LHCN-M2 (cell line): Measurements from ENCODE around the gene YPEL4. TPM values are rescaled to one million over a fixed set of nuclear protein-coding genes. Genes with fewer than 3 reads are reported as not detected.
"Not testable (repeated sequence)": the region's sequence is repeated elsewhere in the genome, so short reads cannot be mapped to it uniquely, and the experiment has no call there.

Source experiments
- DNase-seq: peaks from one replicate; pipeline ENCODE4 v3.0.0-alpha.2; 2012; ENCODE audit warnings: low read depth
- polyA plus RNA-seq: library from polyadenylated mRNA; unstranded; fragments of >200 nt; gene quantifications from one replicate; pipeline ENCODE4 v1.2.1, GENCODE V29; 2012; ENCODE audit warnings: missing spikeins
- total RNA-seq: library from RNA; depleted of rRNA; stranded (reverse); fragments of >200 nt; gene quantifications from 2 replicates; pipeline ENCODE4 v1.2.3, GENCODE V29; 2014; rRNA removed

YPEL4 gene
- 0.32 and 0.46 TPM in 2 replicates for total RNA-seq
- polyA plus RNA-seq, result 0.35 TPM

- peak; percentile 73 for DNase-seq
Observed at GRCh38 chr11:57649826-57650738, at the start of gene YPEL4. Gene YPEL4 (minus strand): TSS chr11:57649912. CDS start chr11:57647107, 2,805 bp downstream.

GRCh38 chr11:57698843-57699365, 49.2 kb upstream of the YPEL4 start:
- no peak for DNase-seq

GRCh38 chr11:57690474-57690873, 40.8 kb upstream of the YPEL4 start:
- not testable (repeated sequence) for DNase-seq

- DNase-seq, result no peak
Observed at GRCh38 chr11:57681168-57681567, 31.5 kb upstream of the YPEL4 start.

- DNase-seq, result peak; percentile 32
Observed at GRCh38 chr11:57680552-57680874, 30.8 kb upstream of the YPEL4 start.

- no peak for DNase-seq
Observed at GRCh38 chr11:57679396-57679795, 29.7 kb upstream of the YPEL4 start.

GRCh38 chr11:57675176-57675941, 25.6 kb upstream of the YPEL4 start:
- no peak for DNase-seq

- DNase-seq, result no peak
Observed at GRCh38 chr11:57674251-57674650, 24.5 kb upstream of the YPEL4 start.

GRCh38 chr11:57668434-57668782, 18.7 kb upstream of the YPEL4 start:
- no peak for DNase-seq

- DNase-seq, result peak; percentile 99
Observed at GRCh38 chr11:57667736-57668433, 18.2 kb upstream of the YPEL4 start, which contains the start of gene ZDHHC5. Gene ZDHHC5 (plus strand): TSS chr11:57668114. CDS start chr11:57673091, 4,977 bp downstream.

- peak; percentile 98 for DNase-seq
Observed at GRCh38 chr11:57667117-57667735, 17.5 kb upstream of the YPEL4 start.

- no peak for DNase-seq
Observed at GRCh38 chr11:57663975-57664374, 14.3 kb upstream of the YPEL4 start.

- no peak for DNase-seq
Observed at GRCh38 chr11:57662893-57663292, 13.2 kb upstream of the YPEL4 start.

GRCh38 chr11:57659669-57660068, 10.0 kb upstream of the YPEL4 start:
- no peak for DNase-seq

GRCh38 chr11:57658023-57658361, 8.3 kb upstream of the YPEL4 start:
- DNase-seq, result no peak

GRCh38 chr11:57657194-57658022, 7.7 kb upstream of the YPEL4 start, which contains the start of gene CLP1:
Gene CLP1 (plus strand): TSS chr11:57657762. CDS start chr11:57659477, 1,715 bp downstream.
- DNase-seq, result peak; percentile 98

- no peak for DNase-seq
Observed at GRCh38 chr11:57656885-57657193, 7.1 kb upstream of the YPEL4 start.

GRCh38 chr11:57653163-57653562, 3.5 kb upstream of the YPEL4 start:
- DNase-seq, result no peak

GRCh38 chr11:57652662-57653061, 3.0 kb upstream of the YPEL4 start:
- DNase-seq, result no peak

- DNase-seq, result not testable (repeated sequence)
Observed at GRCh38 chr11:57652230-57652629, 2.5 kb upstream of the YPEL4 start.

GRCh38 chr11:57651408-57651807, 1.7 kb upstream of the YPEL4 start:
- no peak for DNase-seq
